ES-I3 (cell line): Measurements from ENCODE around the gene DDO.

ENCODE experiments used
- H3K36me3 ChIP-seq: 2 replicates; pipeline ENCODE4 v1.6.1; 2013; ENCODE audit warnings: mild to moderate bottlenecking, low read length, control low read depth, moderate library complexity; ENCODE audit not compliant: insufficient read depth
- H3K4me1 ChIP-seq: 2 replicates; pipeline ENCODE4 v1.6.1; 2013; ENCODE audit warnings: mild to moderate bottlenecking, control low read depth, low read length; ENCODE audit not compliant: insufficient read depth
- H3K9ac ChIP-seq: 2 replicates; pipeline ENCODE4 v1.6.1; 2013; ENCODE audit warnings: low read depth, mild to moderate bottlenecking, low read length, moderate library complexity
- H3K9me3 ChIP-seq: 2 replicates; pipeline ENCODE4 v1.6.1; 2013; ENCODE audit warnings: mild to moderate bottlenecking, low read length, moderate library complexity; ENCODE audit not compliant: control insufficient read depth, insufficient read depth

DDO gene

DNA sequence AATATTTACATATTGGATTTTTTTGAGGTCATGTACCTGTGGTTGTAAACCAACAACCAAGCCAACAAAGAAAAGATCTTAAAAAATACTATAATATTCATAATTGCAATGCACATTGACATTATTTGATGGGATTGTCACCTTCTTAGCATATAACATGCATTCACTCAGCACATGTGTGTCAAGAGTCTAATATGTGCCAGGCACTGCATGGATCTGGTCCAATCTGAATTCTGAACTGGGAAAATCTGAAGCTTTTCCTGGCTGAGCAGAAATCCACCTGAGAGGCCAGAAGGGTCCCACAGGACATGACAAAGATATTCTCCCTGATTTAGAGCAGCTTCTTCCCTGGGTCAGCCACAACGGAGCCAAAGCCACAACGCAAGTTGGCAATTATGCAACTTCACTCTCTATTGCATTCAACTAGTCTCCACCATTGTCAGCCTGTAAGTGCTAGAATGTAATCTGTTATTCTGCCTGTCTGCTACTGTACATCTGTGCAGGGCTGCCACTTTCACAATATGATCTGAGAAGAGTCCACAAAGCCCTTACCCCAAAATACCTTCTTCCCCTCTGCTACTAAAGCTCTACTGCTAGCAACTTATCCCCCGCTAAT, 17.0 kb upstream of the DDO start:
- Histone ChIP-seq H3K9ac (no peak overlapping the region), H3K4me1 (0 out of 2 replicates have a peak, but pooled peaks cover 5% of the 10 kb centered on the region), H3K9me3 (no peaks in the 10 kb centered on the region), H3K36me3 (no peaks in the 10 kb centered on the region)

GRCh38 chr6:110430741-110431140, 15.4 kb upstream of the DDO start:
- Histone ChIP-seq H3K9ac (no peak overlapping the region), H3K36me3 (no peaks in the 10 kb centered on the region), H3K9me3 (no peaks in the 10 kb centered on the region), H3K4me1 (0 out of 2 replicates have a peak, but pooled peaks cover 5% of the 10 kb centered on the region)

DNA sequence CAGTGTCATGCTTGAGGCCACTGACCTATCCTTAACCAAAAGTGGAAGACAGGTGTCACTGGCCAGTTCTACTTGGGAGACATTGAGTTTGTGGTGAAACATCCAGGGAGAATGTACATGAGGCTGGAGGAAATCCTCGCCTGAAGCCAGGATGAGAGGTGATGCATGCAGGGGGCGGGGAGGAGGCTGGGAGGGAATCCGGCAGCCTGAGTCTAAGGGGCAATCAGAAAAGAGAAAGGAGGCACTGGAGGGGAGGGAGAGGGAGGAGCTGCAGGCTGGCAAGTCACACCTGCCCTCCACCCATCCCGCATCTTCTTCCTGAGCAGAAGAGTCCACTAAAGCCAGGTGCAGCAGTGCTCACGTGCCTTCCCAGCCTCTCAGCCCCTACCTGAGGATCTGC, 14.9 kb upstream of the DDO start:
- H3K9ac ChIP-seq: no peak overlapping the region
- no peaks in the 10 kb centered on the region for H3K9me3 ChIP-seq
- no peaks in the 10 kb centered on the region for H3K36me3 ChIP-seq
- 0 out of 2 replicates have a peak, but pooled peaks cover 5% of the 10 kb centered on the region for H3K4me1 ChIP-seq

DNA sequence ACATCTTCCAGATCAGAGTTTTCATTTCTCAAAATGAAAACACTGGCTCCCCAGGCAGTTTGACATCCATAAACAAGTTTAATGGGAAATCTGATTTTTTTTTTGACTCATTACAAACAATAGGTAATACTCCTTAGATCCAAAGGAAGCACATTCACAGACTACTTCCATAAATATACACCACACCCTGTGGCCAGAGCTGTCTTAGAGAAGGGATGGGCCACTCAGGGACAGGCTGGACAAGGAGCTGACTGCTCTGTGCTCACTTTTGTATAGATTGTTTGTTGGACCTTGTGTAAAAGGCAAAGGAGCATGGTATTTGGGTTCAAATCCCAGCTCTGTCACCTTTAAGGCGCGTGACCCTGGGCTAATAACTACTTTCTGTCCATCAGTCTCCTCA, 12.8 kb upstream of the DDO start:
- Histone ChIP-seq H3K9me3 (no peaks in the 10 kb centered on the region), H3K9ac (no peak overlapping the region), H3K36me3 (no peaks in the 10 kb centered on the region), H3K4me1 (0 out of 2 replicates have a peak, but pooled peaks cover 5% of the 10 kb centered on the region)

DNA sequence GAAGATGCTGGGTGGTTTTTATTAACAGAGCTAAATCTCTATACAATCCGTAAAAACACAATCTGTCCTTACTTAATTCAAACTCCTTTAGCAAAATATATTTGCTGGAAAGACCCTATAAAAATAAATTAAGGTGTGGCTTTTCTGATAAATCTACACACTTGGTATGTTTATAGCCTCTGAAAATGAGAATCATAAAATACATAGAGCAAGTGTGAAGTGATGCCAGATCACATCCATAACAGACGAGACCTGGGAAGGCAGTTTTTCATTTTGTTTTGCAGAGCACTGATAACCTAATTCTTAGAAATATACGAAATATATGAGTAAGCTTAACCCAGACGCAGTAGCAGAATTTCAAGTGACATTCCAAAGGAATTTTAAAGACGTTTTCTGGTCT, 10.4 kb upstream of the DDO start:
- Histone ChIP-seq H3K9me3 (no peaks in the 10 kb centered on the region), H3K9ac (no peak overlapping the region), H3K36me3 (no peaks in the 10 kb centered on the region), H3K4me1 (0 out of 2 replicates have a peak, but pooled peaks cover 5% of the 10 kb centered on the region)

- Histone ChIP-seq H3K4me1 (no peaks in the 10 kb centered on the region), H3K36me3 (no peaks in the 10 kb centered on the region), H3K9me3 (no peaks in the 10 kb centered on the region), H3K9ac (no peak overlapping the region)
These were observed 7.1 kb upstream of the DDO start for GRCh38 chr6:110422444-110422822.

DNA sequence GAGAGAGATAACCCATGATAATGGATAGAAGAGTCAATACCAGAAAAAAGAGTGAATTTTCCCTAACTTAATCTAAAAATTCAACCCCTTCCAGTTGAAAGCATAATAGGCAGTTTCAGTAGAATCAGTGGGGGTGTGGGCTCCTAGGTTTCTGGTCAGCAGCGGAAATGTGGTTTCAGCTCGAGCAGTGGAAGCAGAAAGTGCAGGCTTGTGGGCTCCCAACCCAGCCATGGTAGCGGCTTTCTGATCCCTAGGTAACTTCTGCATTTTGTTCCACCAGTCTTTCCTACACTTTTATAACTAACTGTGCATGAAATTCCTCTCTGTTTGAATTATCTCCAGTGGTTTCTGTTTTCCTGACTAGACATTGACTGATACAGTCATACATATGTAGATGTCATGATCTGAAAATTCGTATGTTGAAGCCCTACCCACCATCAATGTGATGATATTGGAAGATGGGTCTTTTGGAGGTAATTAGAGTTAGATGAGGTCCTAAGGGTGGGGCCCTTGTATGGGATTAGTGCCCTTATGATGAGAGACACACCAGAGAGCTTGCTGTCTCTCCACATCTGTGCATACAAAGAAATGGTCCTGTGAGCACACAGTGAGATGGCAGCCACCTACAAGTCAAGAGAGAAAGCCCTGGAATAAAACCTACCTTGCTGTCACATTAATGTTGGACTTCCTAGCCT, 6.5 kb upstream of the DDO start:
- Histone ChIP-seq H3K4me1 (no peaks in the 10 kb centered on the region), H3K9me3 (no peaks in the 10 kb centered on the region), H3K9ac (no peak overlapping the region), H3K36me3 (no peaks in the 10 kb centered on the region)

GRCh38 chr6:110419028-110419739, 3.8 kb upstream of the DDO start:
- Histone ChIP-seq H3K36me3 (no peaks in the 10 kb centered on the region), H3K9me3 (no peaks in the 10 kb centered on the region), H3K9ac (no peak overlapping the region), H3K4me1 (no peaks in the 10 kb centered on the region)

DNA sequence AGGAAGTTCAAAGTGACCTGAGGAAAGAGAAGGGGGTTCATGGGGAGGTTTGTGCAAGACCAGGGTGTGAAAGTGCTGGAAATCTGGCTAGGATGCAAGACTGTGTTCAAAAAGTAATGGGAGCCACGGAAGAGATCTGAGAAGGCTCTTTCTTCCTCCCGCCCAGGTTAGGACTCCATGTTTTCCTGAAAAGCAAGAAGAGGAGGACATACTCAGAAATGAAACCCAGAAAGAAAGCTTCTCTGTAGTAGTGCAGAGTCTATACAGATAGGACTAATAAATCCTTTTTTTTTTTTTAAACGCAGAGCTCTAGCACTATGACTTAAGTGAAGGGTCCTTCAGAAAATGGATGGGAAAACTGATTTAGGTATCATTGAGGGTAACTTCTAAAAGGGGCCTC, 3.2 kb upstream of the DDO start:
- Histone ChIP-seq H3K36me3 (no peaks in the 10 kb centered on the region), H3K9me3 (no peaks in the 10 kb centered on the region), H3K9ac (no peak overlapping the region)

DNA sequence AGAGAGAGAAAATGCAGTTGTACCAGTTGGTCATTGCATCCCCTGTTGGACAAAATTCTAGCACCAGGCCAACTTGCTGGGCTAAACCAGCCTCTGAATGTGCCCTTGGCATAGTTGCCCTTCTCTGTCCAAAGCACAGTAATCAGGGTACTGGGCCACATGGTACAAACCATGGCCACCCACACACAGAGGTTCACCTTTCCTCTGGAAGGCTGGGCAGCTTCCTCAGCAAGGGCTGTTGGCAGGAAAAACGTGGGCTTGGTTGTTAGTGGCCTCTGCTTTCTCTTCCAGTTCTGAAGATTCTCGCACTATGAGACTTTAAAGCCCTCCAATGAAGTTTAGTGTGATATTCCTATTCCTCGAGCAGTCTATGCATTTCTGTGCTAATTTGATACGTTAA, 706 bp downstream of the DDO start:
- Histone ChIP-seq H3K9me3 (no peaks in the 10 kb centered on the region), H3K4me1 (no peaks in the 10 kb centered on the region), H3K36me3 (no peaks in the 10 kb centered on the region), H3K9ac (no peak overlapping the region)

More for the DNA sequence above, 3.2 kb upstream of the DDO start:
- H3K4me1 ChIP-seq: no peaks in the 10 kb centered on the region

- Histone ChIP-seq H3K36me3 (no peaks in the 10 kb centered on the region), H3K4me1 (no peaks in the 10 kb centered on the region), H3K9ac (no peak overlapping the region), H3K9me3 (no peaks in the 10 kb centered on the region)
These were observed 3.0 kb downstream of the DDO start for GRCh38 chr6:110412360-110412759.

GRCh38 chr6:110410511-110410910, 4.9 kb downstream of the DDO start:
- no peaks in the 10 kb centered on the region for H3K36me3 ChIP-seq
- no peaks in the 10 kb centered on the region for H3K9me3 ChIP-seq
- H3K4me1 ChIP-seq: no peaks in the 10 kb centered on the region
- no peak overlapping the region for H3K9ac ChIP-seq

DNA sequence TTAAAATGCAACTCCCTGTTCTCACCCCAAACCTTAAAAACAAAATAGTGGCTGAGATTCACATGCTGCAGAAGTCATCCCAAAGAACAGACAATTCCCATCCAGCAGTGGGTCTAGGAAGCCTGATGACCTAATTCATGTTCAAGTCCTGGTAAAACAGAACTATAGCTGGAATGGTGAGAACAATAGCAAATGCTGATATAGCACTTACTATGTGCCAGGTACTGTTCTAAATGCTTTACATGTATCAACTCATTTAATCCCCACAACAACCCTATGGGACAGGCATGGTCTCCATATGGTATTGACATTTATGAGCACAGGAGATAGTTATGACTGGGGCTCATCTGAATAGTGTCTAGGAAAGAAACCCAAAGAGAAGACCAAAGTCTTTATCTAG, 5.6 kb downstream of the DDO start:
- Histone ChIP-seq H3K36me3 (no peaks in the 10 kb centered on the region), H3K4me1 (no peaks in the 10 kb centered on the region), H3K9me3 (no peaks in the 10 kb centered on the region), H3K9ac (no peak overlapping the region)

GRCh38 chr6:110408901-110409300, 6.5 kb downstream of the DDO start:
- Histone ChIP-seq H3K9ac (no peak overlapping the region), H3K9me3 (no peaks in the 10 kb centered on the region), H3K36me3 (no peaks in the 10 kb centered on the region), H3K4me1 (no peaks in the 10 kb centered on the region)

GRCh38 chr6:110404607-110405006, 10.8 kb downstream of the DDO start:
- Histone ChIP-seq H3K9me3 (no peaks in the 10 kb centered on the region), H3K36me3 (no peaks in the 10 kb centered on the region), H3K4me1 (no peaks in the 10 kb centered on the region), H3K9ac (no peak overlapping the region)
